ENCODE data around the gene BFSP2. TPM values are rescaled to one million over a fixed set of nuclear protein-coding genes. Genes with fewer than 3 reads are reported as not detected.

The BFSP2 gene
- polyA plus RNA-seq, 1 experiment, result not detected

DNA sequence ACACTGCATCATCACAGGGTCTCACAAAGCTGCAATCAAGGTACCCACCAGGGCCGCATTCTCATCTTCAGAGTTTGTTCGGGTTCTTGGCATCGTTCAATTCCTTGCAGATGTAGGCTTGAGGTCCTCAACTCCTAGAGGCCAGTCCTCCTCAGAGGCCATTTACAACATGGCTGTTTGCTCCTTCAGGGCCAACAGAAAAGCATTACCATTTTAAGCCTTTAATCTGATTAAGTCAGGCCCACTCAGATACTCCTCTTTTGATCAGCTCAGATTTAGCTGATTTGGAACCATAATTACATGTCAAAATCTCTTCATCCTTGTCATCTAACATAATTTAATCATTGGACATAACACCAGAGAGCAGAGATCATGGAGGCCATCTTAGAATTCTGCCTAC is 55.4 kb downstream of the BFSP2 start:
- POLR2A ChIA-PET, result no interaction called here
- Histone ChIP-seq H3K27me3 (ENCODE audit: control insufficient read depth, insufficient read depth, low read length) (no peaks in the 10 kb centered on the region), H3K36me3 (ENCODE audit: control insufficient read depth, insufficient read depth, low read length) (no peaks in the 10 kb centered on the region), H3K4me3 (ENCODE audit: low read depth, low read length) (no peak overlapping the region)
- no peak for DNase-seq (ENCODE audit: low read depth)
- CTCF ChIA-PET, result interaction anchor here (0.7 to 0.8 kb wide), 2 partner anchors 124 to 201 kb away, joined by 3 read pairs; no protein-coding TSS in a partner anchor
- TF ChIP-seq, protein P1, sequence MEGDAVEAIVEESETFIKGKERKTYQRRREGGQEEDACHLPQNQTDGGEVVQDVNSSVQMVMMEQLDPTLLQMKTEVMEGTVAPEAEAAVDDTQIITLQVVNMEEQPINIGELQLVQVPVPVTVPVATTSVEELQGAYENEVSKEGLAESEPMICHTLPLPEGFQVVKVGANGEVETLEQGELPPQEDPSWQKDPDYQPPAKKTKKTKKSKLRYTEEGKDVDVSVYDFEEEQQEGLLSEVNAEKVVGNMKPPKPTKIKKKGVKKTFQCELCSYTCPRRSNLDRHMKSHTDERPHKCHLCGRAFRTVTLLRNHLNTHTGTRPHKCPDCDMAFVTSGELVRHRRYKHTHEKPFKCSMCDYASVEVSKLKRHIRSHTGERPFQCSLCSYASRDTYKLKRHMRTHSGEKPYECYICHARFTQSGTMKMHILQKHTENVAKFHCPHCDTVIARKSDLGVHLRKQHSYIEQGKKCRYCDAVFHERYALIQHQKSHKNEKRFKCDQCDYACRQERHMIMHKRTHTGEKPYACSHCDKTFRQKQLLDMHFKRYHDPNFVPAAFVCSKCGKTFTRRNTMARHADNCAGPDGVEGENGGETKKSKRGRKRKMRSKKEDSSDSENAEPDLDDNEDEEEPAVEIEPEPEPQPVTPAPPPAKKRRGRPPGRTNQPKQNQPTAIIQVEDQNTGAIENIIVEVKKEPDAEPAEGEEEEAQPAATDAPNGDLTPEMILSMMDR (IDR thresholded peaks at IDR 0.05; ENCODE audit: insufficient read depth, low read depth, low read length), result no peak

DNA sequence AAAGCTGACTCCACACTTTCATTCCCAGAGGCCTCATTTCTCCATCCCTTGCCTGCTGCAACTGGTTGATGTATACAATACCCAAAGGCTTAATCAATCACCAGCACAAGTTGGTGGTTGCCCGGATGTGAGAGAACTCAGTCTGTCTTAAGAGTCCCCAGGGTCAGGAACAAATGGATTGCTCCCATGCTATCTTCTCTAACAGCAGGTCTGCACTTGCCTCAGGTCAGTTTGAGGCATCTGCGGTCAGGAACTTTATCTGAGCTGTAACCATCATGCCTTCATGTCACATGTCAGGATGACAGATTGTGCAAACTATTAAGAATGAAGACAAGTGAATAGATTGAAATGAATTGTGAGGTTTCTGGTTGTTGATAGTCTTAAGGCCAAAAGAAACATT is 56.1 kb downstream of the BFSP2 start:
- no peak overlapping the region for H3K4me3 ChIP-seq (ENCODE audit: low read depth, low read length)
- DNase-seq (ENCODE audit: low read depth), result no peak
- CTCF ChIA-PET, result interaction anchor here (0.8 to 1.7 kb wide), 2 partner anchors 9 to 17 kb away, joined by 3 to 5 read pairs; no protein-coding TSS in a partner anchor
- no peaks in the 10 kb centered on the region for H3K36me3 ChIP-seq (ENCODE audit: control insufficient read depth, insufficient read depth, low read length)
- POLR2A ChIA-PET, result no interaction called here
- H3K27me3 ChIP-seq (ENCODE audit: control insufficient read depth, insufficient read depth, low read length), result no peaks in the 10 kb centered on the region
- TF ChIP-seq, protein P1 (IDR thresholded peaks at IDR 0.05; ENCODE audit: insufficient read depth, low read depth, low read length), result no peak

DNA sequence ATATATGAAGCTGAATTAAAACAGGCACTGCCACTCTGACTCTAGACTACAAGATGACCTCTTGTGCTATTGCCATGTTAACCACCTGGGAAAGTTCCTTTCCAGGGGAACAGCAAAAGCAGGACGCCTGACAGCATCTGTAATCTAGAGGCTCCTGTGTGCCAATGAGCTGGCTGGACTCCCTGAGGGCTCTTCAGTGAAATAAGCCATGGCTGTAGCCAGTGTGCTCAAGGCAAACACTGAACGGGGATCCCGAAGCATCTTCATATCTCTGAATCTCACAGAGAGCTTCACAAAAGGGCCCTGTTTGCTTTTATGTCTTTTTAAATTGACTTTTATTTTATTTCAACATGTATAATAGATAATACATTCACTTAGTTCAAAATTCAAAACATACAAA is 57.2 kb downstream of the BFSP2 start:
- Histone ChIP-seq H3K4me3 (ENCODE audit: low read depth, low read length) (no peak overlapping the region), H3K36me3 (ENCODE audit: control insufficient read depth, insufficient read depth, low read length) (no peaks in the 10 kb centered on the region), H3K27me3 (ENCODE audit: control insufficient read depth, insufficient read depth, low read length) (no peaks in the 10 kb centered on the region)
- DNase-seq (ENCODE audit: low read depth), result no peak
- ChIA-PET CTCF (interaction anchor here (0.8 to 1.7 kb wide), 4 partner anchors 10 to 131 kb away, joined by 3 to 8 read pairs (median 4); no protein-coding TSS in a partner anchor), POLR2A (no interaction called here)
- TF ChIP-seq, protein P1 (IDR thresholded peaks at IDR 0.05; ENCODE audit: insufficient read depth, low read depth, low read length), result no peak

DNA sequence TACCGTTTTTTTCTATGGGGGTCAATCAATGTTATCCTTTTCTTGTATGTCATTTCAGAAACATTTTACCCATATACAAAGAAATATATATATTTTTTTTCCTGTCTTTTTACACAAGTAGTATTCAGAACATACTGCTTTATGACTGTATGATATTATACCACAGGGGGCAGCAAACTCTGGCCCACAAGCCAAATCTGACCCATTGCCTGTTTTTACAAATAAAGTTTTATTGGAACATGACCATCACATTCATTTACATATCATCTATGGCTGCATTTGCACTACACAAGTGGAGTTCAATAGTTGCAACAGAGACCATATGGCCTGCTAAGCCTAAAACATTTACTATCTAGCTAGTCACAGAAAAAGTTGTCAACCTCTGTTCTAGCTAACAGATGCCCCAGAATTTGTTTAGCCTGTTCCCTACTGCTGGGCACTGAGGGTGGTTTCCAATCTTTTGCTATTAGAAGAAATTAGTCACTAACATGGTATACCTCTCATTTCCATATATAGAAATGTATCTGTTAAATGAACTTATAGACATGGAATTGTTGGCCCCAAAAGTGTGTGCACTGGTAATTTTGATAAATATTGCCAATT is 57.7 kb downstream of the BFSP2 start:
- ChIA-PET POLR2A (no interaction called here), CTCF (interaction anchor here (1.1 to 1.7 kb wide), 3 partner anchors 10 to 131 kb away, joined by 3 to 8 read pairs (median 5); no protein-coding TSS in a partner anchor)
- TF ChIP-seq, protein P1 (IDR thresholded peaks at IDR 0.05; ENCODE audit: insufficient read depth, low read depth, low read length), result no peak
- H3K4me3 ChIP-seq (ENCODE audit: low read depth, low read length), result no peak overlapping the region
- no peak for DNase-seq (ENCODE audit: low read depth)
- no peaks in the 10 kb centered on the region for H3K27me3 ChIP-seq (ENCODE audit: control insufficient read depth, insufficient read depth, low read length)
- H3K36me3 ChIP-seq (ENCODE audit: control insufficient read depth, insufficient read depth, low read length), result no peaks in the 10 kb centered on the region

DNA sequence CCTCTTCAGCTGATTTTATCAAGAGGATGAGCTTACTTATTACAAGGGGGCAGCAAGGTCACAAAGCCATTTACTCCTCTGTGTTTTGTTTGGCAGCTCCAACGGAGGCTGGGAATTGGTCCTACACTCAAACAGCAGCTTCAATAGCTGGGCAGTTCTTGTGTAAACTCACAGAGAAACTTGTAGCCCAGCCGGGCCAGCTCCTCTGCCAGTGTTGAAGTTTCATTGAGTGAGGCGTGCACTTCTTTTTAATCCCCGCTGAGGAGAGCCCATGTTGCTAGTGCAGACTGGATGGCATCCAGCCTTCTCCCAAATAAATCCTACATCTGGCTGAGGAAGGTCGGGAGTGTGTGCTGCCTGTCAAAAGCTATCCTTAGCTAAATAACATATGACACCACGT is 59.5 kb downstream of the BFSP2 start:
- Histone ChIP-seq H3K27me3 (ENCODE audit: control insufficient read depth, insufficient read depth, low read length) (no peaks in the 10 kb centered on the region), H3K4me3 (ENCODE audit: low read depth, low read length) (no peak overlapping the region), H3K36me3 (ENCODE audit: control insufficient read depth, insufficient read depth, low read length) (no peaks in the 10 kb centered on the region)
- POLR2A ChIA-PET, result no interaction called here
- CTCF ChIA-PET, result interaction anchor here (0.9 to 1.2 kb wide), 3 partner anchors 13 to 733 kb away, joined by 3 read pairs; no protein-coding TSS in a partner anchor
- DNase-seq (ENCODE audit: low read depth), result no peak
- TF ChIP-seq, protein P1 (IDR thresholded peaks at IDR 0.05; ENCODE audit: insufficient read depth, low read depth, low read length), result no peak

Measured in BJ (cell line).